ENCODE measurements around the gene TFPI2.

The TFPI2 gene

DNA sequence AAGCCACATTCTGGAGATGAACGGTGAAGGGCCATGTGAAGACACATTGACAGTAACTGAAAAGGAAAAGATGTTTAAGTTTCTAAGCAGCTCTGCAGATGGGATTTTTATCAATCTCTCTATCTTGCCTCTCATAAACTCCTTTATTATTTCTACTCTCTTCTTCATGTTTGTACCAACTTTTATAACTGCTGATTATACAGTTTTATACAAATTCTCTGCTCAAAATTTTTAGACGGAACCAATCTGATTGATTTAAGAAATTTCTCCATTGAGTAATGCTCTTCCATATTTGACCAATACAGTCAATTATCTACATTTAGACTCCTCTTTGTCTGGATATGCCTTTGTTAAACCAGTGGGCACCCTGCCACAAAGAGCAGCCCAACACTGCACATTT lies 31.7 kb downstream of the TFPI2 start:
- DNase-seq (ENCODE audit: low spot score) = no peak

DNA sequence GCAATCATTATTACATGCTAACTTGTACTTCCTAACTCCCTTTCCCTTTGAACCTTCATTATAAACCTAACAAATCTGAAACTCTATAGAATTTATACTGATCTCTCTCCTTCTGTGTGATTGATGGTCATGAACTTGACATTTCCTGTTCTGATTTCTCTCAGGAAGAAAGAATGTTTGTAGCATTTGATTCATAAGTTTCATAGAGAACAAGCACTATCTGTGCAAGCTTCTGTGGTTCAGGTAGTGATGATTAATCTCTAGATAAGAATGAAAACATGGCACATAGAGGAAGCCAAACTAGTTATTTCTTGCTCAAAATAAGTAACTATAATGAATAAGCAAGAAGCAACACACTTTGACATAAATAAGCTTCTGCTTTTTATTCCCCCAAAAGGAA lies 34.2 kb downstream of the TFPI2 start:
- DNase-seq (ENCODE audit: low spot score) = no peak

GRCh38 chr7:93855797-93856196 lies 34.8 kb downstream of the TFPI2 start:
- no peak for DNase-seq (ENCODE audit: low spot score)

- no peak for DNase-seq (ENCODE audit: low spot score)
Measured at GRCh38 chr7:93854480-93854879, 36.1 kb downstream of the TFPI2 start.

DNA sequence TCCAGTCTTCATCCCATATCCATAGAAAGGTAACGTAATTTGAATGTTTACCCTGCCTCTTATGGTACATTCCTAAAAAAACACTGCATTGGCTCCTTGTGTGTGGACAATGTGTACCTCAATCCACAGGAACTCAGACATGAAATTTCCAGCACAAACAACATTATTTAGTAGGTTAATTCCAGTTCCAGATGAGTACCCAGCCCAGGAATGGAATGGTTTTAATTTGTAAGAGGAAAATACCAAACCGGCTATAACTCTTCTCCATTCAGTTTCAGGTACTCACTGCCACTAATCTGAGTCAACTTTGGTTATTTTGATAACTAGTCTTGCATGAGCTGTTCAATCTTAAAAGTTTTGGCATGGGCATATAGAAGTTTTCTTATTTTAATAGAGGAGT lies 39.0 kb downstream of the TFPI2 start:
- DNase-seq (ENCODE audit: low spot score) = no peak

DNA sequence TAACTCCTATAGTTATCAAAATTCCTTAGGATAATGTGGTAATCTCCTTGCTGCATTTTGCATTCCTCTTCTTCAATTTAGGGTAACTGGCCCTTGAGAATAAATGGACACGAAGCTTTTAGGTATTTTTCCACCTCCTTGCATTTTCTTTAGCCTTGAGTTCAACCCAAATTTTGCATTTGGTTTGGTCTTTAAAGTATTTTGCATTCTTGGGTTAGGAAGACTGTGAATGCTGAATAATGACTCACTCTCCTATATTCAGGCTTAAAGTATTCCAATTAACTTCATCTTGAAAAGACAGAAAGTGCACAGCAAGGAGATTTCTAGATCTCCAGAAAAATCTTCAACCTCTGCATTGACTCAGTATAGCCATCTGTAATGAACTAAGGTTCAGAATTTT lies 47.3 kb downstream of the TFPI2 start:
- DNase-seq (ENCODE audit: low spot score) = no peak

DNA sequence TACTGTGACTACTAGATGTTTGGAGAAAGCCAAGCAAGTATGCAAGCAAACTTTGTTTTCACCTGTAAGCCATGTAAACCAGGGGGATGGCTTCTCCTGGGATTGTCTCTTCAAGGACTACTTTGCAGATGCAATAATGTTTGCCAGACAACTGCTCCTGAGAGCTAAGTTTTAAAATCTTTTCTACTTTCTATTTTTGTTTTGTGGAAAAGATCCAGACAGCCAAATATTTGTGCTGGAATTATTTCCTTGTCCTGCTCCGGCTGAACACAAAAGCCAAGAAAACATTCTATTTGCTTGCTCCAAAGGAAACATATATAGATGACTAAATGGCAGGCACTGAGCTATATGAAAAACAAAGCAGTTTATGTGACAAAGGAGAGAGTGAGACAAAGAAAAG lies 51.6 kb downstream of the TFPI2 start:
- DNase-seq (ENCODE audit: low spot score) = no peak

DNA sequence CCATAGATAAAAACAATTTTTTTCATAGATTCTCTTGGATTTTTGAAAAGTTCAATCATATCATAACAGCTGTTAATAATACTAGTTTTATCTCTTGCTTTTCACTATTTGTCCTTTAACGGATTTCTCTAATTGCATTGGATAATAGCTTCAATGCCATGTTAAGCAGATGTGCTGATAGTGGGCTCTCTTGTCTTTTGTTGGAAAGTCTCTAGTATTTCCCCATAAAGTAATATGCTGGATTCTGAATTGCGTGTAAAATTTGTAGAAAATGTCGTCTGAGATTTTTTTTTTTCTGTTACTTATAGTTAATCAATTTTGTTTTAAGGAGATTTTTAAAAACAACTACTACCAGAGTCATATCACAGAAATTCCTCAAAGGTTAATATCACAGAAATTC lies 53.3 kb downstream of the TFPI2 start:
- DNase-seq (ENCODE audit: low spot score) = no peak

- DNase-seq (ENCODE audit: low spot score) = no peak
Measured at GRCh38 chr7:93836116-93836515, 54.4 kb downstream of the TFPI2 start.

GRCh38 chr7:93835702-93836101 lies 54.9 kb downstream of the TFPI2 start:
- no peak for DNase-seq (ENCODE audit: low spot score)
